Cardiac fibroblast (primary cell): ENCODE data around the gene PPY.
A peak's percentile ranks its signal among the peaks of the same experiment; 100 is the strongest.

Experiments
- DNase-seq, 2 donors: peaks; one replicate each; pipeline versions ENCODE4 v3.0.0 to v3.0.0-alpha.2; 2010; ENCODE audit warnings: low read depth in 2 of 2
- H3K4me3 ChIP-seq, 2 donors: replicated peaks in 1 of 2; 1 replicate in 1 of 2; 2 replicates in 1 of 2; pipeline ENCODE4 v1.5.1; 2011; ENCODE audit warnings: low read depth in 2 of 2, low read length in 2 of 2, mild to moderate bottlenecking in 2 of 2, moderate library complexity in 1 of 2
- CTCF ChIP-seq: IDR thresholded peaks from one replicate; pipeline ENCODE4 v1.5.1; 2011; ENCODE audit warnings: low read depth, mild to moderate bottlenecking, low read length, inconsistent platforms

PPY gene

GRCh38 chr17:43909537-43910231 lies 32.6 kb downstream of the PPY start:
- H3K4me3 ChIP-seq: no peak overlapping the region
- TF ChIP-seq CTCF: no peak
- DNase-seq: no peak

GRCh38 chr17:43907998-43908721 lies 34.1 kb downstream of the PPY start:
- peak overlapping the region; percentile 64 to 83 for H3K4me3 ChIP-seq
- TF ChIP-seq CTCF: no peak
- DNase-seq: peak; percentile 71 to 75

GRCh38 chr17:43907425-43907981 lies 34.8 kb downstream of the PPY start, which contains the start of gene MPP2:
MPP2 (minus strand) TSS chr17:43907536; CDS start chr17:43904460, 3,076 bp downstream.
- DNase-seq: peak; percentile 61 to 70
- H3K4me3 ChIP-seq: peak within 1 kb of the TSS; percentile 64 to 83
- TF ChIP-seq CTCF: peak; percentile 20

GRCh38 chr17:43906951-43907424 lies 35.3 kb downstream of the PPY start:
- H3K4me3 ChIP-seq: peak overlapping the region; percentile 64 to 83
- no peak for TF ChIP-seq CTCF
- no peak for DNase-seq

- no peak for TF ChIP-seq CTCF
- peak overlapping the region; percentile 64 to 83 for H3K4me3 ChIP-seq
- peak; percentile 52 to 56 for DNase-seq
These were observed 36.1 kb downstream of the PPY start for GRCh38 chr17:43905985-43906852.

GRCh38 chr17:43905400-43905984 lies 36.8 kb downstream of the PPY start:
- no peak for DNase-seq
- TF ChIP-seq CTCF: no peak
- no peak overlapping the region for H3K4me3 ChIP-seq
